GM12801 (cell line): ENCODE results near the gene ADAMTS2.

ENCODE experiments used
- TF ChIP-seq, protein P1 (sequence below): IDR thresholded peaks from one replicate; pipeline ENCODE4 v1.5.1; 2011; ENCODE audit warnings: control low read depth; ENCODE audit not compliant: insufficient read length; ENCODE audit errors: extremely low read depth

Gene ADAMTS2

DNA sequence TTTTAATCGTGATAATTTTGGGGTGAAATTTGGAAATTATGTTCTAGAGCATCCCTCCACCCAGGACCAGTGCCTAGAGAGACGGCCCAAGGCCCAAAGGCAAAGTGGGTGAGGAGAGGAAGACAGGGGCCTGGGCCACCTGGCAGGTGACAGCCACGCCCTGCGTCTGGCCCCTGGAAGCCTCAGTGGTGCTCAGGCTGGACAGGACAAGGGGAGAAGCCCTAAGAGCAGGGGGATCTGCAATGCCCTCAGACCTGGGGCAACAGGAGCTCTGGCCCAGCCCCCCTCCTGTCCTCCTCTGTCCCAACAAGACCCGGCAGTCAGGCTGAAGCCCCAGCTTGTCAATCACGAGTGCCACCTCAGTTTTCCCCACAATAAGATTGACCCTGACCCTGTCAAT, 134.8 kb downstream of the ADAMTS2 start:
- TF ChIP-seq, protein P1, sequence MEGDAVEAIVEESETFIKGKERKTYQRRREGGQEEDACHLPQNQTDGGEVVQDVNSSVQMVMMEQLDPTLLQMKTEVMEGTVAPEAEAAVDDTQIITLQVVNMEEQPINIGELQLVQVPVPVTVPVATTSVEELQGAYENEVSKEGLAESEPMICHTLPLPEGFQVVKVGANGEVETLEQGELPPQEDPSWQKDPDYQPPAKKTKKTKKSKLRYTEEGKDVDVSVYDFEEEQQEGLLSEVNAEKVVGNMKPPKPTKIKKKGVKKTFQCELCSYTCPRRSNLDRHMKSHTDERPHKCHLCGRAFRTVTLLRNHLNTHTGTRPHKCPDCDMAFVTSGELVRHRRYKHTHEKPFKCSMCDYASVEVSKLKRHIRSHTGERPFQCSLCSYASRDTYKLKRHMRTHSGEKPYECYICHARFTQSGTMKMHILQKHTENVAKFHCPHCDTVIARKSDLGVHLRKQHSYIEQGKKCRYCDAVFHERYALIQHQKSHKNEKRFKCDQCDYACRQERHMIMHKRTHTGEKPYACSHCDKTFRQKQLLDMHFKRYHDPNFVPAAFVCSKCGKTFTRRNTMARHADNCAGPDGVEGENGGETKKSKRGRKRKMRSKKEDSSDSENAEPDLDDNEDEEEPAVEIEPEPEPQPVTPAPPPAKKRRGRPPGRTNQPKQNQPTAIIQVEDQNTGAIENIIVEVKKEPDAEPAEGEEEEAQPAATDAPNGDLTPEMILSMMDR, result no peak

DNA sequence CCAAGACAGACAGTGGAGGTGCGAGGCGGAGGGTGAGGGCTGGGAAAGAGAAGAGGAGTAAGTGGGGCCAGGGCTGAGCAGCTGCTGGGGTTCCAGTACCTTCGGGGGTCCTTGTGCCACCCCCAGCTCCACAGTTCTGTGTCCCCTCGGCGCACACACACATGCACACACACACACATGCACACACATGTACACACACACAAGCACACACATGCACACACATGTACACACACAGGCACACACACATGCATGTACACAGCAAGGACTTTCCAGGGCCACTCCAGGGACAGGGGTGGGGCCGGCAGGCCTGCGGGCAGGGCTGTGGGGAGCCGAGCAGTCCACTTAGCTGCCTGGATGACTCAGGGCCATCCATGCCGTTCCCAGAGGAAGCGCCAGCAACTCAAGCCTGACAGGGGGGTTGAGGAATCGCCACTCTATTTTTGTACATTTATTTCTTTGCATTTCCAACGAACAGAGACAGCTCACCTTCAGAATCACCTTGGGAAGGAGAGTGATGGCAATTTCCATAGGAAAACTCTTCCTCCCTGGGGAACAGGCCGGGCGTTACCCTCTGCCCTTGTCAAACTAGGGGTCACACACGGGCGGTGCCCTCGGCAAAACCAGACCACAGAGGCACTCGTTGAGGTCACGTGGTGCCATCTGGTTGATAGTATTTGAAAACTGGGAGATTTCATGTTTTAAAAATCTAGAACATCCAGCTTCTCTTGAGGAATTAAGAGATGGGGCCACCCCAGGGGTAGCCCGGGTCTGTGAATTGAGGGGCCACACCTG, 135.7 kb downstream of the ADAMTS2 start:
- TF ChIP-seq, protein P1, result no peak

DNA sequence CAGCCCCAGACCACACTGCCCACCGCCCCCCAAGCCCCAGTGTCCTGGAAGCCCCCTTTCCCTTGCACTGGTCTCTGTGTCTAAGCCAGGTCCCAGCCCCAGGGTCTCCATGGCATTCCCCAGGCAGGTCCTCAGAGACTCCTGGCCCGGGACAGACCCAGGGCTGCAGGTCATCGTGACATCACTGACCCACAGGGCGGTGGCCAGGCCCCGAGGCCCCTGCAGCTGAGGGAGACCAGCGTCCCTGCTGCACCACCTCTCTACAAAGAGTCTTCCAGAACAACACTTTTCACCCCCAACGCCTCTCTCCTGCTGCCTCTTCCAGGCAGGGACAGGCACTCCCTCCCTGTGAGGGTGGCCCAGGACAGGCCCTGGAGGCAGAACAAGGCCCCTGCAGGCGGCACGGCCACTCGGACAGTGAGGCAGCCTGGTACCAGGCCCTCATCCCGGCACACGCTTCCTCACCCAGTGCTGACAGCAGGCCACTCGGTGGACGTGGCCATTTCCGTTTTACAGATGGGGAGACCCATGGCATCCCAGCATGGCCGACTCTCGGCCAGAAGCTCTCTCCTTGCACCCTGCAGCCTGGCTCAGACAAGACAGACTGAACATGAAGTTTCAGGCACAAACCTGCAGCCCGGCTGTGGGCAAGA, 136.4 kb downstream of the ADAMTS2 start:
- TF ChIP-seq, protein P1, result no peak

DNA sequence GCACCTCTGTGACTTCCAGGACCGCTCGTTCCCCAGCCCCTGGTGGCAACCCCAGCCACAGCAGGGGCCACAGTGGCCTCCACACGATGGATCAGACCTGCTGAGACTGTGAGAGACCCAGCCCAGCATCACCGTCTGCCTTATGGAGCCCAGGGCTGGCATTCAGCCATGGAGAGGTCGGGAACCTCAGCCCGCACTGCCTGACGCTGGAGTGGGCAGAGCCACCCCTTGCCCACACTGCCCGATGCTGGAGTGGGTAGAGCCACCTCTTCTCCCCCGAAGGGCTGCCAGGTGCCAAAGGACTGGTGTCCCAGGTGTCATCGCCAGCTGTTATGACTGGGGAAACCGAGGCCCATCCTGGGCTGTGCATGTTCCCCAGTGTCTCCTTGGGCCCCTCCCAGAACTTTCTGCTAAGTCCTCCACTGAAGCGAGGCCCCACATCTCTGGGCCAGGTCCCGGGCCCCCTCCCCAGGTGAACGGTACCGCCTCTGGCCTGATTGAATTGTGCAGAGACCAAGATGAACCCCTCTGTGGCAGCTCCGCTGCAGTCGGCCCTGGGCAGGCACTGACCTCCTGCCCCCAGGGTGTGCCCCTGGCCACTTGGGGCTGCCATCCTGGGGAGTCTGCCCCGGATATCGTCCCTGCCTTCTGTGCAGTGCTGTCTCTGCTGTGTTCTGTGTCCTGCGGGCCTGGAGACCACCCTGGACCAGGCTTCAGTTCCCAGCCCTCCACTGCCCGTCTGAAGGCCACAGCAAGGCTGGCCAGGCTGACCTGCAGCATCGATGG, 137.1 kb downstream of the ADAMTS2 start:
- TF ChIP-seq, protein P1, result no peak

DNA sequence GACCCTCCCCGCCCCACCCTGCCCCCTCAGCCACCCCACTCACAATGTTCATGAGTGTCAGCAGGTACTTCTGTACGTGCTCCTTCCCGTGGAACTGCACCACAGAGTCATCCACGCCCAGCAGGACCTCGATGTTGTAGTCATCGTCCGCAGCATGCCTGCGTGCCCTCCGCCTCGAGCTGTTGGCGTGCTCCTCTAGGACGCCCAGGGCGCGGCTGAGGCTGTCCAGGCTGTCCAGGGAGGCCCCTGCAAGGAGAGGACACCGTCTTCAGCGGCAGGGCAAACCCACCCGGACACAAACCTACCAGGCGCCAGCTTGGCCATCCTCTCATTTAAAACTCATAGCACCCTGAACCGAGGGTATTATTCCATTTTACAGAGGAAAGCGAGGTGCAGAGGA, 137.8 kb downstream of the ADAMTS2 start:
- TF ChIP-seq, protein P1, result no peak

DNA sequence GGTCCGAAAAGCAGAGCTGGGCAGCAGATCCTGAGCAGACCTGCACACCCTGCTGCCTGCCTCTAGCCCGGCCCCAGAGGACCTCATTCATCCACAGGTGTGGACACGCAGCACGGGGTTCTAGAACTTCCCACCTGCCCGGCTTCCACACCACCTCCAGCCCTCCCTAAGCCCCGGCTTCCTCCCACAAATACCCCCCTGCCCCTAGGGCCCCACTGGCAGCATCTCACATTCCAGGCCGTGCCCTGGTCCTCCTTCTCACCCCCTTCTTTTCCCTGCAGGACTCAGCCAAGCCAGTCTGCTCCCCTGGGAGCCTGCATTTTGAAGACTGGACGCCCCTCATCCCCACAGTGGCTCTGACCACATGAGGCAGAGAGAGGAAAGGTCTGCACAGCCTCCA, 138.9 kb downstream of the ADAMTS2 start:
- TF ChIP-seq, protein P1, result no peak

DNA sequence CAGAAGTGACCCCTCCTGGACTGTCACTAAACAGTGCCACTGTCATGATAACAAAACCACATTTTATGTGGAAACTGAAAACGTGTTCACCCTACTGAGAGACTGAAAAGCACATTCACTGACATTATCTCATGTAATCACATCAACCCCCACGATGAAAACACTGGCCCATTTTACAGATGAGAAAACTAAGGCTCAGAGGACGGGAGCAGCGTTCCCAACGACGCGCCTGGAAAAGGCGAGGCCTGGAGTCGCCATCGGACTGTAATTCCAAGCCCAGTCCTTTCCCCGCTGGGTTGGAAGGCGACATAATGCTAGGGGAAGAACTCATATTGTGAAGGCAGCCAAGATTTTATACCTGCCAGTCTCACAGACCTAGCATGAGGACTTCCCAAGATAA, 140.0 kb downstream of the ADAMTS2 start:
- TF ChIP-seq, protein P1, result no peak
